Measurements from ENCODE around the gene CUX1.

DNA sequence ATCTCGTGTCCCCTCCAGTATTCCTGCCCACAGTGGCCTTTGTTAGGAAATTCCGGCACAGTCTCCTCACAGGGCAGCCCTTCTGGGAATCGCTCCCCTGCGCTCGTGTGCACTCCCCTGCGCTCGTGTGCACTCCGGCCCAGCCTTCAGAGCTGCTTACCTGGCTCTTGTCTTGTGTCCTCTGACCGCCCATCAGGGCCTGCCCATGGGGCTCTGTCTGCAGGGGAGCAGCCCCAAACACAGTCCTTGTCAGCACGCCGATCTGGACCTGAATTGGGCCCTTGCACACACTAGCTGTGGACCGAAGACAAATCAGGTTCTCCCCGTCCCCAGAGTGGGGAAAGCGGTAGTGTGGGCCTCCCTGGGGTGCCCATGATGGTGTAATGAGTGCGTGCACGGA is 179.4 kb downstream of the CUX1 start:
- TF ChIP-seq, protein P1, sequence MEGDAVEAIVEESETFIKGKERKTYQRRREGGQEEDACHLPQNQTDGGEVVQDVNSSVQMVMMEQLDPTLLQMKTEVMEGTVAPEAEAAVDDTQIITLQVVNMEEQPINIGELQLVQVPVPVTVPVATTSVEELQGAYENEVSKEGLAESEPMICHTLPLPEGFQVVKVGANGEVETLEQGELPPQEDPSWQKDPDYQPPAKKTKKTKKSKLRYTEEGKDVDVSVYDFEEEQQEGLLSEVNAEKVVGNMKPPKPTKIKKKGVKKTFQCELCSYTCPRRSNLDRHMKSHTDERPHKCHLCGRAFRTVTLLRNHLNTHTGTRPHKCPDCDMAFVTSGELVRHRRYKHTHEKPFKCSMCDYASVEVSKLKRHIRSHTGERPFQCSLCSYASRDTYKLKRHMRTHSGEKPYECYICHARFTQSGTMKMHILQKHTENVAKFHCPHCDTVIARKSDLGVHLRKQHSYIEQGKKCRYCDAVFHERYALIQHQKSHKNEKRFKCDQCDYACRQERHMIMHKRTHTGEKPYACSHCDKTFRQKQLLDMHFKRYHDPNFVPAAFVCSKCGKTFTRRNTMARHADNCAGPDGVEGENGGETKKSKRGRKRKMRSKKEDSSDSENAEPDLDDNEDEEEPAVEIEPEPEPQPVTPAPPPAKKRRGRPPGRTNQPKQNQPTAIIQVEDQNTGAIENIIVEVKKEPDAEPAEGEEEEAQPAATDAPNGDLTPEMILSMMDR (conservative IDR thresholded peaks at IDR 0.05 in 1 of 2, IDR thresholded peaks at IDR 0.05 in 1 of 2; ENCODE audit: low read depth in 1 of 2, low read length in 2 of 2) = no peak
- no peak for TF ChIP-seq EZH2 (IDR thresholded peaks at IDR 0.05; ENCODE audit: low read length, missing control alignments)

All from fibroblast of lung (primary cell).